ENCODE results near the gene PTPRN. TPM values are rescaled to one million over a fixed set of nuclear protein-coding genes. Genes with fewer than 3 reads are reported as not detected.
"Not testable (repeated sequence)": the region's sequence is repeated elsewhere in the genome, so short reads cannot be mapped to it uniquely, and the experiment has no call there.

Gene PTPRN
- total RNA-seq, 1 donor from 2014 or later: 0.75 TPM

- TF ChIP-seq, protein P1, sequence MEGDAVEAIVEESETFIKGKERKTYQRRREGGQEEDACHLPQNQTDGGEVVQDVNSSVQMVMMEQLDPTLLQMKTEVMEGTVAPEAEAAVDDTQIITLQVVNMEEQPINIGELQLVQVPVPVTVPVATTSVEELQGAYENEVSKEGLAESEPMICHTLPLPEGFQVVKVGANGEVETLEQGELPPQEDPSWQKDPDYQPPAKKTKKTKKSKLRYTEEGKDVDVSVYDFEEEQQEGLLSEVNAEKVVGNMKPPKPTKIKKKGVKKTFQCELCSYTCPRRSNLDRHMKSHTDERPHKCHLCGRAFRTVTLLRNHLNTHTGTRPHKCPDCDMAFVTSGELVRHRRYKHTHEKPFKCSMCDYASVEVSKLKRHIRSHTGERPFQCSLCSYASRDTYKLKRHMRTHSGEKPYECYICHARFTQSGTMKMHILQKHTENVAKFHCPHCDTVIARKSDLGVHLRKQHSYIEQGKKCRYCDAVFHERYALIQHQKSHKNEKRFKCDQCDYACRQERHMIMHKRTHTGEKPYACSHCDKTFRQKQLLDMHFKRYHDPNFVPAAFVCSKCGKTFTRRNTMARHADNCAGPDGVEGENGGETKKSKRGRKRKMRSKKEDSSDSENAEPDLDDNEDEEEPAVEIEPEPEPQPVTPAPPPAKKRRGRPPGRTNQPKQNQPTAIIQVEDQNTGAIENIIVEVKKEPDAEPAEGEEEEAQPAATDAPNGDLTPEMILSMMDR (conservative IDR thresholded peaks at IDR 0.05; ENCODE audit: low read depth, low read length): no peak
- no peak overlapping the region for H3K4me3 ChIP-seq (ENCODE audit: low read depth, low read length)
- DNase-seq (ENCODE audit: low read depth): no peak
Observed at GRCh38 chr2:219270055-219270372, 39.2 kb downstream of the PTPRN start.

DNA sequence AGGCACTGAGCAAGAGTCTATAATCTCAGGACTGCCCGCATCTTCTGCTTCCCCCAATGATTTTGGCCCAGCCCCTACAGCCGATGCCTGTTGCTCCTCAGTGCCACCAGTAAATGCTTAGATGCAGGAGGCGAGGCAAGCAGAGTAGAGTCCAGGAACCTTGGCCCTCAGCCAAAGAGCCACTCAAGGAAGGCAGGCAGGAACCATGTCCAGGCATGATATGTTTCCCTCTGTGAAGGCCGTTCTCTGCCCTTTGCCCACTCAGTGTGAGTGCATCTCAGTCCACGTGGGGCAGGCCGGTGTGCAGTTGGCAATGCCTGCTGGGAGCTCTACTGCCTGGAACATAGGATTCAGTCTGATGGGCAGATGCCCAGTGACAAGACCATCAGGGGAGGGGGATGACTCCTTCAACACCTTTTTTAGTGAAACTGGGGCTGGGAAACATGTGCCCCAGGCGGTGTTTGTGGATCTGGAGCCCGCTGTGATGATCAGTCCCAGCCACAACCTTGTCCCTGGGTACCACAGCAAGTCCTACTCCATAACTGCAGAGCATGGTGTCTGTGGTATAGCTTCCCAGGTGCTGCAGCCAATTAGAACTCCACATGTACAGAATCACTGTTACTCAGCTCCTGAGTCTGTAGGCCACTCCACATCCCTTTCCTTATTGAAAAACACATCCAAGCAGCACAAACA lies 39.7 kb downstream of the PTPRN start:
- no peak overlapping the region for H3K4me3 ChIP-seq (ENCODE audit: low read depth, low read length)
- TF ChIP-seq, protein P1 (conservative IDR thresholded peaks at IDR 0.05; ENCODE audit: low read depth, low read length): no peak
- peak; percentile 63 for DNase-seq (ENCODE audit: low read depth)

DNA sequence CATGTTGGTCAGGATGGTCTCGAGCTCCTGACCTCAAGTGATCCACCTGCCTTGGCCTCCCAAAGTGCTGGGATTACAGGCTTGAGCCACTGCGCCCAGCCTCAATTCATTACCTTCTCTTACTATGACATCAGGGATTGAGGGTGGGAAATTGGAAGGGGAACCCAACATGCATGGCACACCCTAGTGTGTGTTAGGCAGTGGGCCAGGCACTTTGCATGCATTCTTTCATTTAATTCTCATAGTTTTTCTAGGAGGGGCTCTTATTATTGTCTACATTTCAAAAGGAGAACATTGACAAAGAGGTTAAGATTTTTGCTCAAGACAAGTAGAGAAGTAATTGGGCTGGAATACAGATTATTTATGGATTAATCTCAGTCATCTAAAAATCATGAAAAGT lies 40.9 kb downstream of the PTPRN start:
- no peak overlapping the region for H3K4me3 ChIP-seq (ENCODE audit: low read depth, low read length)
- TF ChIP-seq, protein P1 (conservative IDR thresholded peaks at IDR 0.05; ENCODE audit: low read depth, low read length): no peak
- DNase-seq (ENCODE audit: low read depth): no peak

- no peak overlapping the region for H3K4me3 ChIP-seq (ENCODE audit: low read depth, low read length)
- TF ChIP-seq, protein P1 (conservative IDR thresholded peaks at IDR 0.05; ENCODE audit: low read depth, low read length): no peak
- DNase-seq (ENCODE audit: low read depth): no peak
Observed at GRCh38 chr2:219266886-219267285, 42.3 kb downstream of the PTPRN start.

DNA sequence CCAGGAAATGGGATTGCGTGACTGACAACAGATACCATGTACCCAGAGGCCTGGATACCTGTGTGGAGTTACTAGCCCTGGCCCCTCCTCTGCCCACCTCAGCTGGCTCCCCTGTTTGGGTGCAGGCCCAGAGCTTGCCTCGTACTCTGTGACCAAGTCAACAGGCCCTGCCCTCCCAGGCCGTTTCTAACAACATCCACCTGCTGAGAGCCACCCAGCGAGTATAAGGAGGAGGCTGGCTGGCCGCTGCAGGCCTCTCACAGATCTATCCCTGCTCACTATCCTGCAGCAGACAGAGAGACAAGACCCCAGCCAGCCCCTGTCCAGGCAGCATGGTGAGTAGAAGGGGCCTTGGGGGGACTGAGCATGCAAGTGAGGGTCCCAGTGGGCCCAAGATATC lies 43.0 kb downstream of the PTPRN start:
- no peak for DNase-seq (ENCODE audit: low read depth)
- TF ChIP-seq, protein P1 (conservative IDR thresholded peaks at IDR 0.05; ENCODE audit: low read depth, low read length): no peak
- H3K4me3 ChIP-seq (ENCODE audit: low read depth, low read length): no peak overlapping the region

- H3K4me3 ChIP-seq (ENCODE audit: low read depth, low read length): no peak overlapping the region
- no peak for DNase-seq (ENCODE audit: low read depth)
- TF ChIP-seq, protein P1 (conservative IDR thresholded peaks at IDR 0.05; ENCODE audit: low read depth, low read length): no peak
Observed at GRCh38 chr2:219261024-219261855, 48.0 kb downstream of the PTPRN start.

DNA sequence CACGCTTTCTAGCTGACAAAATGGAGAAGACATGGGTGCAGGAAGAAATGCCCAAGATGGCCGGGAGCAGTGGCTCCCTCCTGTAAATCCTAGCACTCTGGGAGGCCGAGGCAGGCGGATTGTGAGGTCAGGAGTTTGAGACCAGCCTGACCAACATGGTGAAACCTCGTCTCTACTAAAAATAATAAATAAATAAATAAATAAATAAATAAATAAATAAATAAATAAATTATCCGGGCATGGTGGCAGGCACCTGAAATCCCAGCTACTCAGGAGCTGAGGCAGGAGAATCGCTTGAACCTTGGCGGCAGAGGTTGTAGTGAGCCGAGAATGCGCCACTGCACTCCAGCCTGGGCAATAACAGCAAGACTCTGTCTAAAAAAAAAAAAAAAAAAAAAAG lies 50.3 kb downstream of the PTPRN start:
- not testable (repeated sequence) for H3K4me3 ChIP-seq (ENCODE audit: low read depth, low read length); DNase-seq (ENCODE audit: low read depth)
